Measurements from ENCODE around the gene ZMPSTE24.

DNA sequence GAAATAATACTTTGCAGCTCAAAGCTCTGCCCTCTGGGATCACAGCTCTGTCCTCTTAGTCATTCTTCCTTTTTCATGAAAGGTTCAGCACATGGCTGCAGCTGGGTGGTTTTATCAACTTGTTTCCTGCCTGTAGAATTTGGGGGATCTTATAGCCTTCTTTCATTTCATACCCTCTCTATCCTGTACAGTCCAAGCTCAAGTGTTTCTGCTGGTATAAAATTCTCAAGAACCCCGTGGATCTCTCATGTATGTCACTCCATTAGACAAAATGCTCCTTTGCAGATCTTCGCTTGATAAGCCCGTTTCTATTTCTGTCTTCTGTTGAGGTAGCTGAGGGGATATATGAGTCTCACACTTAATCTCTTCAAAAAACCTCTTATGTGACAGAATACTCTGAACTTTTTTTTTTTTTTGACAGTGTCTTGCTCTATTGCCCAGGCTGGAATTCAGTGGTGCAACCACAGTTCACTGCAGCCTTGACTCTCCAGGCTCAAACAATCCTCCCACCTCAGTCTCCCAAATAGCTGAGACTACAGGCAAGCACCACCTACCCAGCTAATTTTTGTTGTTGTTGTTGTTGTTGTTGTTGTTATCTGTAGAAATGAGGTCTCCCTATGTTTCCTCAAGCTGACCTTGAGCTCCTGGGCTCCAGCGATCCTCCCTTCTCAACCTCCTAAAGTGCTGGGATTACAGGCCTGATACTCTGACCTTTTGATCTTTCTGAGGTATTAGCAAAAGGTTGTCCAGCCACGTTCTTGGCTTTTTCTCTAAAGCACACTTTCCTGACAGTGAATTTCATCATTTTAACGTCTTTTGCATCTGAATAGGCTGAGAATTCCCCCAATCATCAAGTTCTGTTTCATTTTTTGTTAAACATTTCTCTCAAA, 83.7 kb downstream of the ZMPSTE24 start:
- TF ChIP-seq, protein P1, sequence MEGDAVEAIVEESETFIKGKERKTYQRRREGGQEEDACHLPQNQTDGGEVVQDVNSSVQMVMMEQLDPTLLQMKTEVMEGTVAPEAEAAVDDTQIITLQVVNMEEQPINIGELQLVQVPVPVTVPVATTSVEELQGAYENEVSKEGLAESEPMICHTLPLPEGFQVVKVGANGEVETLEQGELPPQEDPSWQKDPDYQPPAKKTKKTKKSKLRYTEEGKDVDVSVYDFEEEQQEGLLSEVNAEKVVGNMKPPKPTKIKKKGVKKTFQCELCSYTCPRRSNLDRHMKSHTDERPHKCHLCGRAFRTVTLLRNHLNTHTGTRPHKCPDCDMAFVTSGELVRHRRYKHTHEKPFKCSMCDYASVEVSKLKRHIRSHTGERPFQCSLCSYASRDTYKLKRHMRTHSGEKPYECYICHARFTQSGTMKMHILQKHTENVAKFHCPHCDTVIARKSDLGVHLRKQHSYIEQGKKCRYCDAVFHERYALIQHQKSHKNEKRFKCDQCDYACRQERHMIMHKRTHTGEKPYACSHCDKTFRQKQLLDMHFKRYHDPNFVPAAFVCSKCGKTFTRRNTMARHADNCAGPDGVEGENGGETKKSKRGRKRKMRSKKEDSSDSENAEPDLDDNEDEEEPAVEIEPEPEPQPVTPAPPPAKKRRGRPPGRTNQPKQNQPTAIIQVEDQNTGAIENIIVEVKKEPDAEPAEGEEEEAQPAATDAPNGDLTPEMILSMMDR (IDR thresholded peaks at IDR 0.05; ENCODE audit: poor library complexity, severe bottlenecking) = no peak
- TF ChIP-seq EZH2 (IDR thresholded peaks at IDR 0.05; ENCODE audit: borderline replicate concordance, insufficient read depth, low read length, poor library complexity, severe bottlenecking) = no peak
- TF ChIP-seq POLR2AphosphoS5 (IDR thresholded peaks at IDR 0.05) = no peak
- no peak for TF ChIP-seq RAD21 (conservative IDR thresholded peaks at IDR 0.05)
- no peak for TF ChIP-seq SMC3 (conservative IDR thresholded peaks at IDR 0.05; ENCODE audit: poor library complexity)
- TF ChIP-seq, protein P2, sequence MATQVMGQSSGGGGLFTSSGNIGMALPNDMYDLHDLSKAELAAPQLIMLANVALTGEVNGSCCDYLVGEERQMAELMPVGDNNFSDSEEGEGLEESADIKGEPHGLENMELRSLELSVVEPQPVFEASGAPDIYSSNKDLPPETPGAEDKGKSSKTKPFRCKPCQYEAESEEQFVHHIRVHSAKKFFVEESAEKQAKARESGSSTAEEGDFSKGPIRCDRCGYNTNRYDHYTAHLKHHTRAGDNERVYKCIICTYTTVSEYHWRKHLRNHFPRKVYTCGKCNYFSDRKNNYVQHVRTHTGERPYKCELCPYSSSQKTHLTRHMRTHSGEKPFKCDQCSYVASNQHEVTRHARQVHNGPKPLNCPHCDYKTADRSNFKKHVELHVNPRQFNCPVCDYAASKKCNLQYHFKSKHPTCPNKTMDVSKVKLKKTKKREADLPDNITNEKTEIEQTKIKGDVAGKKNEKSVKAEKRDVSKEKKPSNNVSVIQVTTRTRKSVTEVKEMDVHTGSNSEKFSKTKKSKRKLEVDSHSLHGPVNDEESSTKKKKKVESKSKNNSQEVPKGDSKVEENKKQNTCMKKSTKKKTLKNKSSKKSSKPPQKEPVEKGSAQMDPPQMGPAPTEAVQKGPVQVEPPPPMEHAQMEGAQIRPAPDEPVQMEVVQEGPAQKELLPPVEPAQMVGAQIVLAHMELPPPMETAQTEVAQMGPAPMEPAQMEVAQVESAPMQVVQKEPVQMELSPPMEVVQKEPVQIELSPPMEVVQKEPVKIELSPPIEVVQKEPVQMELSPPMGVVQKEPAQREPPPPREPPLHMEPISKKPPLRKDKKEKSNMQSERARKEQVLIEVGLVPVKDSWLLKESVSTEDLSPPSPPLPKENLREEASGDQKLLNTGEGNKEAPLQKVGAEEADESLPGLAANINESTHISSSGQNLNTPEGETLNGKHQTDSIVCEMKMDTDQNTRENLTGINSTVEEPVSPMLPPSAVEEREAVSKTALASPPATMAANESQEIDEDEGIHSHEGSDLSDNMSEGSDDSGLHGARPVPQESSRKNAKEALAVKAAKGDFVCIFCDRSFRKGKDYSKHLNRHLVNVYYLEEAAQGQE (IDR thresholded peaks at IDR 0.05; ENCODE audit: borderline replicate concordance) = no peak

Measured in neural cell (in vitro differentiated cells).